HepG2 (cell line): ENCODE data around the gene CENPL. TPM values are rescaled to one million over a fixed set of nuclear protein-coding genes. Genes with fewer than 3 reads are reported as not detected.

Source experiments
- JDP2 ChIP-seq: sonication (generic); formaldehyde crosslinking; IDR thresholded peaks from 2 replicates; pipeline ENCODE4 v1.8.1; 2022; ENCODE audit warnings: missing genetic modification reagents, borderline replicate concordance
- JUNB ChIP-seq: sonication (generic); formaldehyde crosslinking; IDR thresholded peaks from 2 replicates; pipeline ENCODE4 v1.8.0; 2022; ENCODE audit warnings: missing genetic modification reagents, mild to moderate bottlenecking, borderline replicate concordance
- KAT8 ChIP-seq: IDR thresholded peaks from 2 replicates; pipeline ENCODE4 v1.6.1; 2016; ENCODE audit warnings: missing genetic modification reagents, missing compliant biosample characterization
- PLSCR1 ChIP-seq: sonication (generic); formaldehyde crosslinking; IDR thresholded peaks from 2 replicates; pipeline ENCODE4 v1.5.0; 2020; ENCODE audit warnings: missing genetic modification reagents, mild to moderate bottlenecking, borderline replicate concordance
- SMAD9 ChIP-seq: sonication (generic); formaldehyde crosslinking; IDR thresholded peaks from 2 replicates; pipeline ENCODE4 v1.5.1; 2020; ENCODE audit warnings: mild to moderate bottlenecking, missing genetic modification reagents
- TGIF2 ChIP-seq: IDR thresholded peaks from 2 replicates; pipeline ENCODE4 v1.6.1; 2016; ENCODE audit warnings: control low read depth, missing compliant biosample characterization
- ZBTB3 ChIP-seq: sonication (generic); formaldehyde crosslinking; IDR thresholded peaks from 2 replicates; pipeline ENCODE4 v1.4.0; 2020; ENCODE audit warnings: low read depth, mild to moderate bottlenecking, moderate library complexity, missing genetic modification reagents, borderline replicate concordance
- ZNF256 ChIP-seq: sonication (generic); formaldehyde crosslinking; conservative IDR thresholded peaks from 2 replicates; pipeline ENCODE4 v1.4.0; 2020; ENCODE audit warnings: missing genetic modification reagents
- ZNF296 ChIP-seq: sonication (generic); formaldehyde crosslinking; conservative IDR thresholded peaks from 2 replicates; pipeline ENCODE4 v1.5.0; 2020; ENCODE audit warnings: mild to moderate bottlenecking, missing genetic modification reagents
- ZNF3 ChIP-seq: IDR thresholded peaks from 2 replicates; pipeline ENCODE4 v1.7.0; 2017; ENCODE audit warnings: inconsistent platforms
- ZNF510 ChIP-seq: sonication (generic); formaldehyde crosslinking; IDR thresholded peaks from 2 replicates; pipeline ENCODE4 v1.4.0; 2020; ENCODE audit warnings: low read depth, mild to moderate bottlenecking, missing genetic modification reagents
- ZNF614 ChIP-seq: IDR thresholded peaks from 2 replicates; pipeline ENCODE4 v1.6.1; 2018; ENCODE audit warnings: missing biosample characterization, missing genetic modification reagents, inconsistent platforms, borderline replicate concordance
- ZNF713 ChIP-seq: sonication (generic); formaldehyde crosslinking; IDR thresholded peaks from 2 replicates; pipeline ENCODE4 v1.4.0; 2020; ENCODE audit warnings: mild to moderate bottlenecking, missing genetic modification reagents
- ZNF781 ChIP-seq: sonication (generic); formaldehyde crosslinking; IDR thresholded peaks from 2 replicates; pipeline ENCODE4 v1.5.1; 2020; ENCODE audit warnings: borderline replicate concordance, mild to moderate bottlenecking, missing genetic modification reagents; ENCODE audit errors: not compliant biosample characterization
- polyA plus RNA-seq, 8 experiments: library from polyadenylated mRNA; depleted of rRNA in 3 of 8; stranded (reverse) in 7 of 8; unstranded in 1 of 8; fragments of >200 nt; fragmentation: Illumina TruSeq in 4 of 8; extraction: Trizol in 4 of 8; gene quantifications; 2 replicates each; pipeline versions ENCODE4 v1.2.1 to v1.2.3, GENCODE V29; 2011 to 2016; ENCODE audit warnings: low read depth in 4 of 8, missing spikeins in 1 of 8, mixed read lengths in 1 of 8; ENCODE audit not compliant: insufficient read depth in 1 of 8
- total RNA-seq, 5 experiments: library from RNA; depleted of rRNA; stranded (reverse); fragments of >200 nt; fragmentation: Illumina TruSeq; extraction: Trizol; gene quantifications; 2 replicates each; pipeline ENCODE4 v1.2.3, GENCODE V29; 2016; ENCODE audit warnings: low read depth in 1 of 5
- TF ChIP-seq, protein P1 (sequence below): sonication (generic); formaldehyde crosslinking; IDR thresholded peaks from 2 replicates; pipeline ENCODE4 v1.4.0; 2020; ENCODE audit warnings: missing genetic modification reagents, borderline replicate concordance
- TF ChIP-seq, protein P2 (sequence below): sonication (generic); formaldehyde crosslinking; IDR thresholded peaks from 2 replicates; pipeline ENCODE4 v1.4.0; 2020; ENCODE audit warnings: mild to moderate bottlenecking, missing genetic modification reagents, borderline replicate concordance
- TF ChIP-seq, protein P3 (sequence below): sonication (generic); formaldehyde crosslinking; IDR thresholded peaks from 2 replicates; pipeline ENCODE4 v1.4.0; 2020; ENCODE audit warnings: missing genetic modification reagents
- TF ChIP-seq, protein P4 (sequence below): sonication (generic); formaldehyde crosslinking; IDR thresholded peaks from 2 replicates; pipeline ENCODE4 v1.4.0; 2020; ENCODE audit warnings: missing genetic modification reagents

Gene CENPL
- total and polyA plus RNA-seq, 2 of the 13 experiments (the other 11 are each of a cell fraction or from before 2014, with no cell fraction given), result 4.4 to 14.2 TPM

DNA sequence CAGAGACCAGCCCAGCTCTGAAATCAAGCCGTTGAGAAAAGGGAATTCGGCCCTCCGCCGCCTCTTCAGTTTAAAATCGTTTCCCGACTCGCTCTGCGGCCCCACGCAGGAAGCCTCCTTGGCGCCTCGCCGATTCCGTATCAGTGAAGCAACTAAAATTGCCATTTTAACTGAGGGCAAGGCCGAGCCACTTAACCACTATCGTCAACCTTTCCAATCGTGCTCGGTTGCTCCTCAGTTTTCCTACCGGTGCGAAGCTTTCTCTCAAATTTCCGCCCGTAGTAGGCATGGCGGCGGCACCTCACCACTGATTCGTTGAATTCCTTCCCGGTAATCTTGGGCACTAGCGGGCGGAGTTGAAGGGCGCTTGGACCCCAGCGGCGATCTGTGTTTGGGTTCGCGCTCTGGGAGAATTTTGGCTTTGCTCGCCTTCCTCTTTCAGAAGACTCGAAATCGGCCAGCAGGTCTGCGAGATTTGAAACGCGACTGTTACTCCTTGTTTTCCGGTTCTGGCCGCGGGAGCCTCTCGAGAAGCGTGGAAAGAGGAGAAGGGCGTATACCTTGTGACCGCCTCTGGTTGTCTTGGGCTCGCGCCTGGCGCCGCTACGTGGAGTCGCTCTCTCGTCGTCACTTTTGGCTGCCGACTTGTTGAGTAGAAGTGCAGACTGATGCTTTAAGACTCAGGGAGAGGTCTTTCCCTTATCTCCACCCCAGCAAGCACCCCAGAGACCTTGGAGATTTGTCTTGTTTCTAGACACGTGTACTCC, at the start of gene CENPL, which contains the start of gene DARS2 (continued):
- TF ChIP-seq ZNF781 (CRISPR knock-in tag) (no peak), JUNB (CRISPR knock-in tag) (peak; percentile 46; the same call in 1 of the 2 replicates), ZBTB3 (CRISPR knock-in tag) (no peak), ZNF3 (0 out of 2 replicates have a peak, but pooled peaks have one; percentile 52), JDP2 (CRISPR knock-in tag) (no peak), ZNF614 (CRISPR knock-in tag) (no peak), SMAD9 (CRISPR knock-in tag) (no peak), ZNF713 (CRISPR knock-in tag) (no peak), ZNF510 (CRISPR knock-in tag) (no peak), PLSCR1 (CRISPR knock-in tag) (no peak), TGIF2 (CRISPR knock-in tag) (peak; percentile 75; the same call in 1 of the 2 replicates), KAT8 (CRISPR knock-in tag) (peak; percentile 92), ZNF256 (CRISPR knock-in tag) (no peak), ZNF296 (CRISPR knock-in tag) (no peak)
- TF ChIP-seq, protein P1, sequence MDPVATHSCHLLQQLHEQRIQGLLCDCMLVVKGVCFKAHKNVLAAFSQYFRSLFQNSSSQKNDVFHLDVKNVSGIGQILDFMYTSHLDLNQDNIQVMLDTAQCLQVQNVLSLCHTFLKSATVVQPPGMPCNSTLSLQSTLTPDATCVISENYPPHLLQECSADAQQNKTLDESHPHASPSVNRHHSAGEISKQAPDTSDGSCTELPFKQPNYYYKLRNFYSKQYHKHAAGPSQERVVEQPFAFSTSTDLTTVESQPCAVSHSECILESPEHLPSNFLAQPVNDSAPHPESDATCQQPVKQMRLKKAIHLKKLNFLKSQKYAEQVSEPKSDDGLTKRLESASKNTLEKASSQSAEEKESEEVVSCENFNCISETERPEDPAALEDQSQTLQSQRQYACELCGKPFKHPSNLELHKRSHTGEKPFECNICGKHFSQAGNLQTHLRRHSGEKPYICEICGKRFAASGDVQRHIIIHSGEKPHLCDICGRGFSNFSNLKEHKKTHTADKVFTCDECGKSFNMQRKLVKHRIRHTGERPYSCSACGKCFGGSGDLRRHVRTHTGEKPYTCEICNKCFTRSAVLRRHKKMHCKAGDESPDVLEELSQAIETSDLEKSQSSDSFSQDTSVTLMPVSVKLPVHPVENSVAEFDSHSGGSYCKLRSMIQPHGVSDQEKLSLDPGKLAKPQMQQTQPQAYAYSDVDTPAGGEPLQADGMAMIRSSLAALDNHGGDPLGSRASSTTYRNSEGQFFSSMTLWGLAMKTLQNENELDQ, result no peak
- TF ChIP-seq, protein P2, sequence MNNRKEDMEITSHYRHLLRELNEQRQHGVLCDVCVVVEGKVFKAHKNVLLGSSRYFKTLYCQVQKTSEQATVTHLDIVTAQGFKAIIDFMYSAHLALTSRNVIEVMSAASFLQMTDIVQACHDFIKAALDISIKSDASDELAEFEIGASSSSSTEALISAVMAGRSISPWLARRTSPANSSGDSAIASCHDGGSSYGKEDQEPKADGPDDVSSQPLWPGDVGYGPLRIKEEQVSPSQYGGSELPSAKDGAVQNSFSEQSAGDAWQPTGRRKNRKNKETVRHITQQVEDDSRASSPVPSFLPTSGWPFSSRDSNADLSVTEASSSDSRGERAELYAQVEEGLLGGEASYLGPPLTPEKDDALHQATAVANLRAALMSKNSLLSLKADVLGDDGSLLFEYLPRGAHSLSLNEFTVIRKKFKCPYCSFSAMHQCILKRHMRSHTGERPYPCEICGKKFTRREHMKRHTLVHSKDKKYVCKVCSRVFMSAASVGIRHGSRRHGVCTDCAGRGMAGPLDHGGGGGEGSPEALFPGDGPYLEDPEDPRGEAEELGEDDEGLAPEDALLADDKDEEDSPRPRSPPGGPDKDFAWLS (CRISPR knock-in tag), result no peak
- TF ChIP-seq, protein P3, sequence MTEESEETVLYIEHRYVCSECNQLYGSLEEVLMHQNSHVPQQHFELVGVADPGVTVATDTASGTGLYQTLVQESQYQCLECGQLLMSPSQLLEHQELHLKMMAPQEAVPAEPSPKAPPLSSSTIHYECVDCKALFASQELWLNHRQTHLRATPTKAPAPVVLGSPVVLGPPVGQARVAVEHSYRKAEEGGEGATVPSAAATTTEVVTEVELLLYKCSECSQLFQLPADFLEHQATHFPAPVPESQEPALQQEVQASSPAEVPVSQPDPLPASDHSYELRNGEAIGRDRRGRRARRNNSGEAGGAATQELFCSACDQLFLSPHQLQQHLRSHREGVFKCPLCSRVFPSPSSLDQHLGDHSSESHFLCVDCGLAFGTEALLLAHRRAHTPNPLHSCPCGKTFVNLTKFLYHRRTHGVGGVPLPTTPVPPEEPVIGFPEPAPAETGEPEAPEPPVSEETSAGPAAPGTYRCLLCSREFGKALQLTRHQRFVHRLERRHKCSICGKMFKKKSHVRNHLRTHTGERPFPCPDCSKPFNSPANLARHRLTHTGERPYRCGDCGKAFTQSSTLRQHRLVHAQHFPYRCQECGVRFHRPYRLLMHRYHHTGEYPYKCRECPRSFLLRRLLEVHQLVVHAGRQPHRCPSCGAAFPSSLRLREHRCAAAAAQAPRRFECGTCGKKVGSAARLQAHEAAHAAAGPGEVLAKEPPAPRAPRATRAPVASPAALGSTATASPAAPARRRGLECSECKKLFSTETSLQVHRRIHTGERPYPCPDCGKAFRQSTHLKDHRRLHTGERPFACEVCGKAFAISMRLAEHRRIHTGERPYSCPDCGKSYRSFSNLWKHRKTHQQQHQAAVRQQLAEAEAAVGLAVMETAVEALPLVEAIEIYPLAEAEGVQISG (CRISPR knock-in tag), result peak; percentile 97
- TF ChIP-seq, protein P4, sequence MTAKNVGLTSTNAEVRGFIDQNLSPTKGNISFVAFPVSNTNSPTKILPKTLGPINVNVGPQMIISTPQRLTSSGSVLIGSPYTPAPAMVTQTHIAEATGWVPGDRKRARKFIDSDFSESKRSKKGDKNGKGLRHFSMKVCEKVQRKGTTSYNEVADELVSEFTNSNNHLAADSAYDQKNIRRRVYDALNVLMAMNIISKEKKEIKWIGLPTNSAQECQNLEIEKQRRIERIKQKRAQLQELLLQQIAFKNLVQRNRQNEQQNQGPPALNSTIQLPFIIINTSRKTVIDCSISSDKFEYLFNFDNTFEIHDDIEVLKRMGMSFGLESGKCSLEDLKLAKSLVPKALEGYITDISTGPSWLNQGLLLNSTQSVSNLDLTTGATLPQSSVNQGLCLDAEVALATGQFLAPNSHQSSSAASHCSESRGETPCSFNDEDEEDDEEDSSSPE, result peak; percentile 99
